HCT116 (cell line): ENCODE data around the gene ZNF524. TPM values are rescaled to one million over a fixed set of nuclear protein-coding genes. Genes with fewer than 3 reads are reported as not detected.

ENCODE experiments used
- ATAC-seq: fragments of 200-7000 bp; cut with Tn5 transposase; 2 replicates; pipeline ENCODE4 v1.9.1; 2020; ENCODE audit warnings: mild to moderate bottlenecking, moderate library complexity
- BruUV-seq: library from RNA; stranded (reverse); fragments of 400-500 nt; replicated peaks from 2 replicates; lab custom pipeline; 2021; lab: Mats Ljungman, UMichigan
- CTCF ChIA-PET: fragments of 300-600 bp; sonication (Branson Sonifier 250); formaldehyde crosslinking; loops from one replicate; lab custom pipeline; 2021; ENCODE audit warnings: antibody characterized with exemption; lab: Charles Lee
- POLR2A ChIA-PET: fragments of 300-600, 350-600 bp; sonication (Branson Sonifier 250); formaldehyde crosslinking; loops from one replicate; lab custom pipeline; 2021; ENCODE audit warnings: antibody characterized with exemption; lab: Charles Lee
- RAD21 ChIA-PET, 2 experiments: fragments of 300-600 bp; sonication (Branson Sonifier 250); formaldehyde crosslinking; loops; one replicate each; lab custom pipeline; 2023; ENCODE audit warnings: low total read pairs in 2 of 2; ENCODE audit not compliant: uncharacterized antibody in 2 of 2, unreplicated experiment in 2 of 2, low non-redundant PET in 1 of 2; lab: Charles Lee
- DNase-seq: peaks from one replicate; pipeline ENCODE4 v3.0.0-alpha.2; 2010; ENCODE audit warnings: low read depth, low spot score
- H2AFZ ChIP-seq: fragments of 200-600 bp; shearing (Covaris generic), sonication (generic); 2 replicates; pipeline ENCODE4 v1.6.1; 2017; ENCODE audit warnings: low read depth, mixed run types, mixed read lengths, antibody characterized with exemption, low read length; ENCODE audit not compliant: poor library complexity, severe bottlenecking
- H3K27ac ChIP-seq: 2 replicates; pipeline ENCODE4 v1.5.1; 2012; ENCODE audit warnings: low read depth, low read length
- H3K27me3 ChIP-seq: fragments of 200-600 bp; sonication (generic); 2 replicates; pipeline ENCODE4 v1.6.1; 2016; ENCODE audit warnings: mixed run types, low read length, mixed read lengths; ENCODE audit not compliant: insufficient read depth
- H3K36me3 ChIP-seq, 2 experiments: fragments of 200-500 bp in 1 of 2; fragments of 200-600 bp in 1 of 2; sonication (Bioruptor generic) in 1 of 2; sonication (generic) in 1 of 2; 2 replicates each; pipeline versions ENCODE4 v1.5.1 to v1.6.1; 2014 to 2016; ENCODE audit warnings: low read length in 2 of 2, inconsistent platforms in 1 of 2, mixed read lengths in 1 of 2, mixed run types in 1 of 2; ENCODE audit not compliant: insufficient read depth in 2 of 2, control insufficient read depth in 1 of 2
- H3K4me1 ChIP-seq, 2 experiments: fragments of 200-600 bp in 1 of 2; sonication (generic) in 1 of 2; 2 replicates each; pipeline versions ENCODE4 v1.5.1 to v1.6.1; 2012 to 2017; ENCODE audit warnings: low read length in 2 of 2, inconsistent platforms in 1 of 2, mild to moderate bottlenecking in 1 of 2, mixed read lengths in 1 of 2, mixed run types in 1 of 2, moderate library complexity in 1 of 2; ENCODE audit not compliant: insufficient read depth in 2 of 2, control insufficient read depth in 1 of 2
- H3K4me2 ChIP-seq: fragments of 200-600 bp; sonication (generic); 2 replicates; pipeline ENCODE4 v1.6.1; 2017; ENCODE audit warnings: mixed run types, low read length, mixed read lengths
- H3K4me3 ChIP-seq, 2 experiments: fragments of 200-600 bp in 1 of 2; sonication (generic) in 1 of 2; replicated peaks in 1 of 2; 2 replicates each; pipeline ENCODE4 v1.5.1; 2011 to 2016; ENCODE audit warnings: low read length in 2 of 2, control low read depth in 1 of 2, low read depth in 1 of 2, mild to moderate bottlenecking in 1 of 2, mixed read lengths in 1 of 2, mixed run types in 1 of 2
- H3K79me2 ChIP-seq: fragments of 200-600 bp; sonication (generic); 2 replicates; pipeline ENCODE4 v1.6.1; 2017; ENCODE audit warnings: mild to moderate bottlenecking, mixed run types, low read length, moderate library complexity, mixed read lengths; ENCODE audit not compliant: insufficient read depth
- H3K9ac ChIP-seq: fragments of 200-600 bp; sonication (generic); 2 replicates; pipeline ENCODE4 v1.6.1; 2016; ENCODE audit warnings: low read length, mixed read lengths
- H3K9me2 ChIP-seq: fragments of 200-600 bp; sonication (generic), shearing (Covaris generic); 2 replicates; pipeline ENCODE4 v1.6.1; 2017; ENCODE audit warnings: mixed run types, mild to moderate bottlenecking, moderate library complexity; ENCODE audit not compliant: insufficient read depth
- H3K9me3 ChIP-seq, 2 experiments: fragments of 200-500 bp in 1 of 2; fragments of 200-600 bp in 1 of 2; sonication (Bioruptor generic) in 1 of 2; sonication (generic) in 1 of 2; 2 replicates each; pipeline ENCODE4 v1.6.1; 2014 to 2017; ENCODE audit warnings: low read length in 2 of 2, mixed read lengths in 2 of 2, inconsistent platforms in 1 of 2, low read depth in 1 of 2, mild to moderate bottlenecking in 1 of 2, mixed run types in 1 of 2, moderate library complexity in 1 of 2; ENCODE audit not compliant: control insufficient read depth in 1 of 2, insufficient read depth in 1 of 2
- H4K20me1 ChIP-seq: fragments of 200-600 bp; sonication (generic), shearing (Covaris generic); 2 replicates; pipeline ENCODE4 v1.6.1; 2017; ENCODE audit warnings: mixed run types, mild to moderate bottlenecking, moderate library complexity; ENCODE audit not compliant: insufficient read depth
- CBX3 ChIP-seq: IDR thresholded peaks from 2 replicates; pipeline ENCODE4 v1.6.1; 2012; ENCODE audit warnings: low read depth
- EGR1 ChIP-seq: IDR thresholded peaks from 2 replicates; pipeline ENCODE4 v1.6.1; 2012; ENCODE audit warnings: low read depth
- EZH2 ChIP-seq: fragments of 200-600 bp; sonication (generic); IDR thresholded peaks from 2 replicates; pipeline ENCODE4 v1.6.1; 2017; ENCODE audit warnings: antibody characterized with exemption, mixed run types
- EZH2phosphoT487 ChIP-seq: fragments of 200-600 bp; IDR thresholded peaks from 2 replicates; pipeline ENCODE4 v1.6.1; 2018; ENCODE audit warnings: antibody characterized with exemption, borderline replicate concordance
- REST ChIP-seq: IDR thresholded peaks from 2 replicates; pipeline ENCODE4 v1.6.1; 2012; ENCODE audit warnings: low read depth
- SIN3A ChIP-seq: IDR thresholded peaks from 2 replicates; pipeline ENCODE4 v1.6.1; 2012; ENCODE audit warnings: low read depth
- ZFX ChIP-seq: fragments of 450-650 bp; IDR thresholded peaks from 2 replicates; pipeline ENCODE4 v1.6.1; 2017
- intact Hi-C: fragments of 100-400 bp; cut with micrococcal nuclease; formaldehyde crosslinking; loops from 2 replicates; pipeline ENCODE4 v1.10.0; 2022
- total RNA-seq: library from RNA; stranded (reverse); gene quantifications from one replicate; pipeline ENCODE4 v1.2.1, GENCODE V29; 2021; ENCODE audit not compliant: unreplicated experiment
- TF ChIP-seq, protein P1 (sequence below): IDR thresholded peaks from 2 replicates; pipeline ENCODE4 v1.6.1; 2011; ENCODE audit warnings: mild to moderate bottlenecking, low read length, moderate library complexity; ENCODE audit not compliant: insufficient replicate concordance; ENCODE audit errors: extremely low read depth
- TF ChIP-seq, protein P2 (sequence below), 3 experiments: fragments of 200-600 bp in 1 of 3; sonication (generic) in 1 of 3; IDR thresholded peaks in 2 of 3; conservative IDR thresholded peaks in 1 of 3; 2 replicates each; pipeline ENCODE4 v1.5.1; 2012 to 2017; ENCODE audit warnings: low read depth in 2 of 3, low read length in 2 of 3, antibody characterized with exemption in 1 of 3, borderline replicate concordance in 1 of 3, control low read depth in 1 of 3, mild to moderate bottlenecking in 1 of 3, mixed read lengths in 1 of 3, mixed run types in 1 of 3, moderate library complexity in 1 of 3; ENCODE audit not compliant: insufficient read depth in 1 of 3

The ZNF524 gene
- total RNA-seq, 1 experiment from 2014 or later, result 17.2 TPM

- Histone ChIP-seq H3K4me2 (no peak overlapping the region), H3K36me3 (0 out of 4 replicates have a peak, but pooled peaks cover 0 to 3% of the 10 kb centered on the region in 2 experiments), H3K4me3 (no peak overlapping the region), H2AFZ (no peak overlapping the region), H3K9ac (no peak overlapping the region), H4K20me1 (no peaks in the 10 kb centered on the region), H3K79me2 (peaks cover 60% of the 10 kb centered on the region), H3K27me3 (no peaks in the 10 kb centered on the region), H3K27ac (no peak overlapping the region), H3K9me3 (no peaks in the 10 kb centered on the region), H3K4me1 (peaks cover 26 to 55% of the 10 kb centered on the region in 2 experiments), H3K9me2 (no peaks in the 10 kb centered on the region)
- no TSS peak for BruUV-seq
- no peak for ATAC-seq
- no peak for DNase-seq
- TF ChIP-seq EZH2phosphoT487 (no peak), REST (no peak), ZFX (no peak), CBX3 (no peak), EGR1 (no peak), EZH2 (no peak), SIN3A (no peak)
- TF ChIP-seq, protein P1, sequence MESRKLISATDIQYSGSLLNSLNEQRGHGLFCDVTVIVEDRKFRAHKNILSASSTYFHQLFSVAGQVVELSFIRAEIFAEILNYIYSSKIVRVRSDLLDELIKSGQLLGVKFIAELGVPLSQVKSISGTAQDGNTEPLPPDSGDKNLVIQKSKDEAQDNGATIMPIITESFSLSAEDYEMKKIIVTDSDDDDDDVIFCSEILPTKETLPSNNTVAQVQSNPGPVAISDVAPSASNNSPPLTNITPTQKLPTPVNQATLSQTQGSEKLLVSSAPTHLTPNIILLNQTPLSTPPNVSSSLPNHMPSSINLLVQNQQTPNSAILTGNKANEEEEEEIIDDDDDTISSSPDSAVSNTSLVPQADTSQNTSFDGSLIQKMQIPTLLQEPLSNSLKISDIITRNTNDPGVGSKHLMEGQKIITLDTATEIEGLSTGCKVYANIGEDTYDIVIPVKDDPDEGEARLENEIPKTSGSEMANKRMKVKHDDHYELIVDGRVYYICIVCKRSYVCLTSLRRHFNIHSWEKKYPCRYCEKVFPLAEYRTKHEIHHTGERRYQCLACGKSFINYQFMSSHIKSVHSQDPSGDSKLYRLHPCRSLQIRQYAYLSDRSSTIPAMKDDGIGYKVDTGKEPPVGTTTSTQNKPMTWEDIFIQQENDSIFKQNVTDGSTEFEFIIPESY, result no peak
- TF ChIP-seq, protein P2, sequence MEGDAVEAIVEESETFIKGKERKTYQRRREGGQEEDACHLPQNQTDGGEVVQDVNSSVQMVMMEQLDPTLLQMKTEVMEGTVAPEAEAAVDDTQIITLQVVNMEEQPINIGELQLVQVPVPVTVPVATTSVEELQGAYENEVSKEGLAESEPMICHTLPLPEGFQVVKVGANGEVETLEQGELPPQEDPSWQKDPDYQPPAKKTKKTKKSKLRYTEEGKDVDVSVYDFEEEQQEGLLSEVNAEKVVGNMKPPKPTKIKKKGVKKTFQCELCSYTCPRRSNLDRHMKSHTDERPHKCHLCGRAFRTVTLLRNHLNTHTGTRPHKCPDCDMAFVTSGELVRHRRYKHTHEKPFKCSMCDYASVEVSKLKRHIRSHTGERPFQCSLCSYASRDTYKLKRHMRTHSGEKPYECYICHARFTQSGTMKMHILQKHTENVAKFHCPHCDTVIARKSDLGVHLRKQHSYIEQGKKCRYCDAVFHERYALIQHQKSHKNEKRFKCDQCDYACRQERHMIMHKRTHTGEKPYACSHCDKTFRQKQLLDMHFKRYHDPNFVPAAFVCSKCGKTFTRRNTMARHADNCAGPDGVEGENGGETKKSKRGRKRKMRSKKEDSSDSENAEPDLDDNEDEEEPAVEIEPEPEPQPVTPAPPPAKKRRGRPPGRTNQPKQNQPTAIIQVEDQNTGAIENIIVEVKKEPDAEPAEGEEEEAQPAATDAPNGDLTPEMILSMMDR (IDR thresholded peaks at IDR 0.05 in 2 of 3, conservative IDR thresholded peaks at IDR 0.05 in 1 of 3; ENCODE audit: borderline replicate concordance in 1 of 3, insufficient read depth in 1 of 3, low read depth in 2 of 3, low read length in 2 of 3), result no peak
- intact Hi-C loops, result loop anchor here (10.0 kb wide), 2 partner anchors 493 to 983 kb away; partner anchors contain the start of gene TNNT1
- POLR2A ChIA-PET, result no interaction called here
- RAD21 ChIA-PET, result no interaction called here
- CTCF ChIA-PET, result interaction anchor here (1.9 kb wide), 1 partner anchor 17 kb away, joined by 7 read pairs; the partner anchor contains the start of gene U2AF2
Measured at GRCh38 chr19:55637534-55637933, 37.4 kb downstream of the ZNF524 start.
